Natural killer cell (primary cell): Measurements from ENCODE around the gene CPSF7. TPM values are rescaled to one million over a fixed set of nuclear protein-coding genes. Genes with fewer than 3 reads are reported as not detected.
"Not testable (repeated sequence)": the region's sequence is repeated elsewhere in the genome, so short reads cannot be mapped to it uniquely, and the experiment has no call there.

Source experiments
- ATAC-seq, 3 donors: fragments of 150-1000 bp in 2 of 3; fragments of 200-7000 bp in 1 of 3; cut with Tn5 transposase; 1 replicate in 1 of 3; 2 replicates in 2 of 3; pipeline ENCODE4 v1.10.0; 2021; ENCODE audit warnings: mild to moderate bottlenecking in 2 of 3, moderate library complexity in 2 of 3
- DNase-seq, 2 donors: peaks; one replicate each; pipeline versions ENCODE4 v3.0.0 to v3.0.0-alpha.2; 2013 to 2021; ENCODE audit warnings: mixed read lengths in 1 of 2
- H3K27ac ChIP-seq: one replicate; pipeline ENCODE4 v1.5.1; 2013; ENCODE audit warnings: mild to moderate bottlenecking, low read length
- H3K27me3 ChIP-seq: one replicate; pipeline ENCODE4 v1.6.1; 2013; ENCODE audit warnings: low read length; ENCODE audit not compliant: control insufficient read depth, insufficient read depth
- H3K36me3 ChIP-seq: one replicate; pipeline ENCODE4 v1.6.1; 2013; ENCODE audit warnings: low read length; ENCODE audit not compliant: control insufficient read depth, insufficient read depth
- H3K4me1 ChIP-seq: one replicate; pipeline ENCODE4 v1.6.1; 2013; ENCODE audit warnings: low read length; ENCODE audit not compliant: control insufficient read depth, insufficient read depth
- H3K4me3 ChIP-seq: one replicate; pipeline ENCODE4 v1.5.1; 2013; ENCODE audit warnings: low read length
- H3K9me3 ChIP-seq: one replicate; pipeline ENCODE4 v1.6.1; 2013; ENCODE audit warnings: low read length; ENCODE audit not compliant: control insufficient read depth, insufficient read depth
- H3K27ac Mint-ChIP-seq, 2 donors: one replicate each; pipeline ENCODE4 v1.8.0; 2022; ENCODE audit warnings: mild to moderate bottlenecking in 2 of 2, mixed read lengths in 2 of 2, moderate library complexity in 1 of 2
- H3K27me3 Mint-ChIP-seq, 2 donors: one replicate each; pipeline ENCODE4 v1.8.0; 2022; ENCODE audit warnings: low read depth in 2 of 2, mixed read lengths in 2 of 2
- H3K36me3 Mint-ChIP-seq: one replicate; pipeline ENCODE4 v1.8.0; 2022; ENCODE audit warnings: mixed read lengths
- H3K4me1 Mint-ChIP-seq, 2 donors: one replicate each; pipeline ENCODE4 v1.8.0; 2022; ENCODE audit warnings: mixed read lengths in 2 of 2
- H3K4me3 Mint-ChIP-seq: one replicate; pipeline ENCODE4 v1.8.0; 2022; ENCODE audit warnings: mild to moderate bottlenecking, moderate library complexity, mixed read lengths
- H3K9me3 Mint-ChIP-seq, 2 donors: one replicate each; pipeline ENCODE4 v1.8.0; 2022; ENCODE audit warnings: mixed read lengths in 2 of 2
- CTCF ChIP-seq: fragments of 200-600 bp; IDR thresholded peaks from one replicate; pipeline ENCODE4 v1.8.0; 2022; ENCODE audit warnings: antibody characterized with exemption
- WGBS: methylation state at CpG from one replicate; pipeline ENCODE4 v1.1.7; 2013; ENCODE audit warnings: missing lambda C conversion rate; ENCODE audit not compliant: insufficient coverage; 5-methylcytosine and 5-hydroxymethylcytosine counted together
- intact Hi-C: fragments of 100-400 bp; cut with micrococcal nuclease; formaldehyde crosslinking; loops from one replicate; pipeline ENCODE4 v1.14.2; 2022
- total RNA-seq, 4 donors: library from RNA; stranded (reverse); fragments of 120-200 nt in 1 of 4; gene quantifications; one replicate each; pipeline versions ENCODE4 v1.2.3 to v1.2.4, GENCODE V29; 2013 to 2022

The CPSF7 gene
- total RNA-seq, 3 donors from 2014 or later (not counting 1 experiment from before 2014, with no cell fraction given), result 99.5 to 120 (median 104) TPM

- H3K27me3 Mint-ChIP-seq, result no peaks in the 10 kb centered on the region
- H3K36me3 Mint-ChIP-seq, result no peaks in the 10 kb centered on the region
- no peaks in the 10 kb centered on the region for H3K27me3 ChIP-seq
- no peaks in the 10 kb centered on the region for H3K9me3 Mint-ChIP-seq
- H3K4me1 ChIP-seq, result peaks cover 8% of the 10 kb centered on the region
- peaks cover 0 to 6% of the 10 kb centered on the region in 2 donors for H3K4me1 Mint-ChIP-seq
- no peak overlapping the region for H3K27ac ChIP-seq
- peak overlapping the region in 1 of 2 donors; percentile 5 for H3K27ac Mint-ChIP-seq
- no peak for TF ChIP-seq CTCF
- intact Hi-C loops, result no loop called here
- ATAC-seq (no peak), DNase-seq (no peak)
- WGBS, result 84% methylated on average over 2 of the region's 3 CpGs
- H3K4me3 ChIP-seq, result no peak overlapping the region
- H3K36me3 ChIP-seq, result peaks cover 13% of the 10 kb centered on the region
- H3K4me3 Mint-ChIP-seq, result no peak overlapping the region
- H3K9me3 ChIP-seq, result no peaks in the 10 kb centered on the region
Measured at GRCh38 chr11:61473370-61474012, 43.7 kb upstream of the CPSF7 start.

GRCh38 chr11:61472868-61473267, 43.1 kb upstream of the CPSF7 start:
- no peaks in the 10 kb centered on the region for H3K9me3 ChIP-seq
- H3K27me3 Mint-ChIP-seq, result no peaks in the 10 kb centered on the region
- peaks cover 5% of the 10 kb centered on the region for H3K4me1 ChIP-seq
- H3K27ac ChIP-seq, result no peak overlapping the region
- no peaks in the 10 kb centered on the region for H3K36me3 Mint-ChIP-seq
- DNase-seq (no peak), ATAC-seq (no peak)
- peaks cover 17% of the 10 kb centered on the region for H3K36me3 ChIP-seq
- H3K9me3 Mint-ChIP-seq, result no peaks in the 10 kb centered on the region
- H3K27ac Mint-ChIP-seq, result no peak overlapping the region
- no peak overlapping the region for H3K4me3 ChIP-seq
- peaks cover 0 to 2% of the 10 kb centered on the region in 2 donors for H3K4me1 Mint-ChIP-seq
- WGBS, result 94% methylated on average over 5 of the region's 5 CpGs
- no peaks in the 10 kb centered on the region for H3K27me3 ChIP-seq
- H3K4me3 Mint-ChIP-seq, result no peak overlapping the region
- intact Hi-C loops, result no loop called here
- TF ChIP-seq CTCF, result no peak

GRCh38 chr11:61472282-61472681, 42.5 kb upstream of the CPSF7 start:
- no peaks in the 10 kb centered on the region for H3K9me3 ChIP-seq
- ATAC-seq (no peak), DNase-seq (no peak)
- H3K27me3 ChIP-seq, result no peaks in the 10 kb centered on the region
- Mint-ChIP-seq H3K4me1 (no peaks in the 10 kb centered on the region), H3K36me3 (no peaks in the 10 kb centered on the region), H3K4me3 (no peak overlapping the region), H3K27ac (no peak overlapping the region), H3K9me3 (no peaks in the 10 kb centered on the region), H3K27me3 (no peaks in the 10 kb centered on the region)
- no peak for TF ChIP-seq CTCF
- no peaks in the 10 kb centered on the region for H3K4me1 ChIP-seq
- 91% methylated on average over 4 of the region's 5 CpGs for WGBS
- H3K27ac ChIP-seq, result no peak overlapping the region
- intact Hi-C loops, result no loop called here
- H3K4me3 ChIP-seq, result no peak overlapping the region
- H3K36me3 ChIP-seq, result peaks cover 18% of the 10 kb centered on the region

GRCh38 chr11:61468002-61468401, 38.2 kb upstream of the CPSF7 start:
- H3K27ac ChIP-seq, result no peak overlapping the region
- no peaks in the 10 kb centered on the region for H3K9me3 Mint-ChIP-seq
- no peak for TF ChIP-seq CTCF
- H3K4me1 ChIP-seq, result no peaks in the 10 kb centered on the region
- no peaks in the 10 kb centered on the region for H3K9me3 ChIP-seq
- H3K4me3 Mint-ChIP-seq, result no peak overlapping the region
- WGBS, result 94% methylated on average over 7 of the region's 7 CpGs
- DNase-seq, result no peak
- no peaks in the 10 kb centered on the region for H3K27me3 ChIP-seq
- intact Hi-C loops, result no loop called here
- no peaks in the 10 kb centered on the region for H3K27me3 Mint-ChIP-seq
- H3K4me1 Mint-ChIP-seq, result no peaks in the 10 kb centered on the region
- peak overlapping the region in 1 of 2 donors; percentile 31 for H3K27ac Mint-ChIP-seq
- ATAC-seq, result no peak
- H3K36me3 Mint-ChIP-seq, result no peaks in the 10 kb centered on the region
- H3K36me3 ChIP-seq, result peaks cover 17% of the 10 kb centered on the region
- no peak overlapping the region for H3K4me3 ChIP-seq

- DNase-seq, H3K4me3 ChIP-seq, H3K9me3 ChIP-seq, H3K4me1 Mint-ChIP-seq, H3K27me3 Mint-ChIP-seq, H3K27me3 ChIP-seq, H3K27ac ChIP-seq, intact Hi-C loops, H3K4me1 ChIP-seq, H3K4me3 Mint-ChIP-seq, H3K9me3 Mint-ChIP-seq, H3K36me3 Mint-ChIP-seq, H3K27ac Mint-ChIP-seq, ATAC-seq: not testable (repeated sequence)
- peaks cover 14% of the 10 kb centered on the region for H3K36me3 ChIP-seq
- WGBS, result 89% methylated on average over 5 of the region's 6 CpGs
Measured at GRCh38 chr11:61467602-61468001, 37.8 kb upstream of the CPSF7 start.
